HG03025 (cell line): Measurements from ENCODE around the gene GCNT2.
"Not testable (repeated sequence)": the region's sequence is repeated elsewhere in the genome, so short reads cannot be mapped to it uniquely, and the experiment has no call there.

Source experiments
- ATAC-seq: cut with Tn5 transposase; IDR thresholded peaks from one replicate; pipeline ENCODE4 v1.9.1; 2021; ENCODE audit warnings: mild to moderate bottlenecking, moderate library complexity; ENCODE audit not compliant: unreplicated experiment, low FRiP score

The GCNT2 gene

GRCh38 chr6:10644225-10644624 lies 123.1 kb downstream of the GCNT2 start:
- no peak for ATAC-seq

GRCh38 chr6:10655508-10656055 lies 134.4 kb downstream of the GCNT2 start:
- no peak for ATAC-seq

- ATAC-seq: no peak
These were observed 138.0 kb downstream of the GCNT2 start for GRCh38 chr6:10658910-10659698.

- no peak for ATAC-seq
These were observed 138.7 kb downstream of the GCNT2 start for GRCh38 chr6:10659699-10660348.

- ATAC-seq: not testable (repeated sequence)
These were observed 139.5 kb downstream of the GCNT2 start for GRCh38 chr6:10660431-10661191.

GRCh38 chr6:10662207-10662606 lies 141.1 kb downstream of the GCNT2 start:
- no peak for ATAC-seq

- no peak for ATAC-seq
These were observed 141.6 kb downstream of the GCNT2 start for GRCh38 chr6:10662742-10663141.

- ATAC-seq: not testable (repeated sequence)
These were observed 144.4 kb downstream of the GCNT2 start for GRCh38 chr6:10665595-10665994.

GRCh38 chr6:10668126-10668917 lies 147.2 kb downstream of the GCNT2 start:
- ATAC-seq: no peak

- ATAC-seq: no peak
These were observed 155.3 kb downstream of the GCNT2 start for GRCh38 chr6:10676403-10676802.

- no peak for ATAC-seq
These were observed 157.3 kb downstream of the GCNT2 start for GRCh38 chr6:10678456-10678855.
